Natural killer cell (primary cell): Measurements from ENCODE around the gene RNF4. TPM values are rescaled to one million over a fixed set of nuclear protein-coding genes. Genes with fewer than 3 reads are reported as not detected.

Experiments
- ATAC-seq, 3 donors: fragments of 150-1000 bp in 2 of 3; fragments of 200-7000 bp in 1 of 3; cut with Tn5 transposase; 1 replicate in 1 of 3; 2 replicates in 2 of 3; pipeline ENCODE4 v1.10.0; 2021; ENCODE audit warnings: mild to moderate bottlenecking in 2 of 3, moderate library complexity in 2 of 3
- DNase-seq, 2 donors: peaks; one replicate each; pipeline versions ENCODE4 v3.0.0 to v3.0.0-alpha.2; 2013 to 2021; ENCODE audit warnings: mixed read lengths in 1 of 2
- H3K27ac ChIP-seq: one replicate; pipeline ENCODE4 v1.5.1; 2013; ENCODE audit warnings: mild to moderate bottlenecking, low read length
- H3K27me3 ChIP-seq: one replicate; pipeline ENCODE4 v1.6.1; 2013; ENCODE audit warnings: low read length; ENCODE audit not compliant: control insufficient read depth, insufficient read depth
- H3K36me3 ChIP-seq: one replicate; pipeline ENCODE4 v1.6.1; 2013; ENCODE audit warnings: low read length; ENCODE audit not compliant: control insufficient read depth, insufficient read depth
- H3K4me1 ChIP-seq: one replicate; pipeline ENCODE4 v1.6.1; 2013; ENCODE audit warnings: low read length; ENCODE audit not compliant: control insufficient read depth, insufficient read depth
- H3K4me3 ChIP-seq: one replicate; pipeline ENCODE4 v1.5.1; 2013; ENCODE audit warnings: low read length
- H3K9me3 ChIP-seq: one replicate; pipeline ENCODE4 v1.6.1; 2013; ENCODE audit warnings: low read length; ENCODE audit not compliant: control insufficient read depth, insufficient read depth
- H3K27ac Mint-ChIP-seq, 2 donors: one replicate each; pipeline ENCODE4 v1.8.0; 2022; ENCODE audit warnings: mild to moderate bottlenecking in 2 of 2, mixed read lengths in 2 of 2, moderate library complexity in 1 of 2
- H3K27me3 Mint-ChIP-seq, 2 donors: one replicate each; pipeline ENCODE4 v1.8.0; 2022; ENCODE audit warnings: low read depth in 2 of 2, mixed read lengths in 2 of 2
- H3K36me3 Mint-ChIP-seq: one replicate; pipeline ENCODE4 v1.8.0; 2022; ENCODE audit warnings: mixed read lengths
- H3K4me1 Mint-ChIP-seq, 2 donors: one replicate each; pipeline ENCODE4 v1.8.0; 2022; ENCODE audit warnings: mixed read lengths in 2 of 2
- H3K4me3 Mint-ChIP-seq: one replicate; pipeline ENCODE4 v1.8.0; 2022; ENCODE audit warnings: mild to moderate bottlenecking, moderate library complexity, mixed read lengths
- H3K9me3 Mint-ChIP-seq, 2 donors: one replicate each; pipeline ENCODE4 v1.8.0; 2022; ENCODE audit warnings: mixed read lengths in 2 of 2
- WGBS: methylation state at CpG from one replicate; pipeline ENCODE4 v1.1.7; 2013; ENCODE audit warnings: missing lambda C conversion rate; ENCODE audit not compliant: insufficient coverage; 5-methylcytosine and 5-hydroxymethylcytosine counted together
- intact Hi-C: fragments of 100-400 bp; cut with micrococcal nuclease; formaldehyde crosslinking; loops from one replicate; pipeline ENCODE4 v1.14.2; 2022
- total RNA-seq, 4 donors: library from RNA; stranded (reverse); fragments of 120-200 nt in 1 of 4; gene quantifications; one replicate each; pipeline versions ENCODE4 v1.2.3 to v1.2.4, GENCODE V29; 2013 to 2022
- TF ChIP-seq, protein P1 (sequence below): fragments of 200-600 bp; IDR thresholded peaks from one replicate; pipeline ENCODE4 v1.8.0; 2022; ENCODE audit warnings: antibody characterized with exemption

The RNF4 gene
- total RNA-seq, 3 donors from 2014 or later (not counting 1 experiment from before 2014, with no cell fraction given), result 103 to 130 (median 123) TPM

DNA sequence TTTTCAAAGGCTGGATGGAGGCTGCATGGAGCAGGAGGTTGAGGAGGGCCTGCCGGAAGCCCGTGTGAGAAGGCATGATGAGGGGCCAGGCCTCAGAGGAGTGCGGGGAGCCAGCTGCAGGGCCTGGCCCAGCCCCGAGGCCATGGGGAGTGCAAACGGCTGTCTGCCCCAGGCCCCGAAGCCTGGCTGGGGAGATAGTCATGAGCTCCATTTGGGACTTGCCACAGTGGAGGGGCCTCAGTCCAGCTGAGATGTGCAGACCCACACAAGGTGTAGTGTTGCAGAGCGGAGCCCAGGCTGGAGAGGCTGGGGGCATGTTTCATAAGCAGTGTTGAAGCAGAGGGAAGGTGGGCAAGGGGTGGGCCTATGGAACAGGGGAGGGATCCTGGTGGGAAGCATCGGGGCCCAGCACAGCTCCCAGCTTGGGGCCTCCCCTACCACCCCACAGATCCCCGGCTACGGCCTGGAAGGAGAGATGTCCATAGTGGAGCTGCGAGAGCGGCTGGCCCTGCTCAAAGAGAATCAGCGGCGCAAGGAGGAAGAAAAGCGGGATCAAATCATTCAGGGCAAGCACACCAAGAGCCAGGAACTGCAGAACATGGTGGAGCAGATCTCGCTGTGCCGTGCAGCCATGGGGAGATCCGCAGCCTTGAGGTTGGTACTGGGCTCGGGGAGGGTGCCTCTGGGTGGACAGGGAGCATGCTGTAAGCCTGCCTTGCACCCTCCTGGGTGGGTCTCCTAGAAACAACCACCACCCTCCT lies 9.1 kb upstream of the RNF4 start:
- no peak overlapping the region for H3K27ac ChIP-seq
- H3K36me3 ChIP-seq, result no peaks in the 10 kb centered on the region
- H3K27me3 ChIP-seq, result no peaks in the 10 kb centered on the region
- H3K9me3 ChIP-seq, result no peaks in the 10 kb centered on the region
- Mint-ChIP-seq H3K4me1 (peaks cover 0 to 14% of the 10 kb centered on the region in 2 donors), H3K36me3 (no peaks in the 10 kb centered on the region), H3K27me3 (peaks cover 0 to 6% of the 10 kb centered on the region in 2 donors), H3K9me3 (no peaks in the 10 kb centered on the region), H3K4me3 (no peak overlapping the region), H3K27ac (no peak overlapping the region)
- H3K4me1 ChIP-seq, result peaks cover 13% of the 10 kb centered on the region
- TF ChIP-seq, protein P1, sequence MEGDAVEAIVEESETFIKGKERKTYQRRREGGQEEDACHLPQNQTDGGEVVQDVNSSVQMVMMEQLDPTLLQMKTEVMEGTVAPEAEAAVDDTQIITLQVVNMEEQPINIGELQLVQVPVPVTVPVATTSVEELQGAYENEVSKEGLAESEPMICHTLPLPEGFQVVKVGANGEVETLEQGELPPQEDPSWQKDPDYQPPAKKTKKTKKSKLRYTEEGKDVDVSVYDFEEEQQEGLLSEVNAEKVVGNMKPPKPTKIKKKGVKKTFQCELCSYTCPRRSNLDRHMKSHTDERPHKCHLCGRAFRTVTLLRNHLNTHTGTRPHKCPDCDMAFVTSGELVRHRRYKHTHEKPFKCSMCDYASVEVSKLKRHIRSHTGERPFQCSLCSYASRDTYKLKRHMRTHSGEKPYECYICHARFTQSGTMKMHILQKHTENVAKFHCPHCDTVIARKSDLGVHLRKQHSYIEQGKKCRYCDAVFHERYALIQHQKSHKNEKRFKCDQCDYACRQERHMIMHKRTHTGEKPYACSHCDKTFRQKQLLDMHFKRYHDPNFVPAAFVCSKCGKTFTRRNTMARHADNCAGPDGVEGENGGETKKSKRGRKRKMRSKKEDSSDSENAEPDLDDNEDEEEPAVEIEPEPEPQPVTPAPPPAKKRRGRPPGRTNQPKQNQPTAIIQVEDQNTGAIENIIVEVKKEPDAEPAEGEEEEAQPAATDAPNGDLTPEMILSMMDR, result no peak
- WGBS, result 95% methylated on average over 18 of the region's 19 CpGs
- ATAC-seq (no peak), DNase-seq (no peak)
- H3K4me3 ChIP-seq, result no peak overlapping the region
- intact Hi-C loops, result no loop called here

DNA sequence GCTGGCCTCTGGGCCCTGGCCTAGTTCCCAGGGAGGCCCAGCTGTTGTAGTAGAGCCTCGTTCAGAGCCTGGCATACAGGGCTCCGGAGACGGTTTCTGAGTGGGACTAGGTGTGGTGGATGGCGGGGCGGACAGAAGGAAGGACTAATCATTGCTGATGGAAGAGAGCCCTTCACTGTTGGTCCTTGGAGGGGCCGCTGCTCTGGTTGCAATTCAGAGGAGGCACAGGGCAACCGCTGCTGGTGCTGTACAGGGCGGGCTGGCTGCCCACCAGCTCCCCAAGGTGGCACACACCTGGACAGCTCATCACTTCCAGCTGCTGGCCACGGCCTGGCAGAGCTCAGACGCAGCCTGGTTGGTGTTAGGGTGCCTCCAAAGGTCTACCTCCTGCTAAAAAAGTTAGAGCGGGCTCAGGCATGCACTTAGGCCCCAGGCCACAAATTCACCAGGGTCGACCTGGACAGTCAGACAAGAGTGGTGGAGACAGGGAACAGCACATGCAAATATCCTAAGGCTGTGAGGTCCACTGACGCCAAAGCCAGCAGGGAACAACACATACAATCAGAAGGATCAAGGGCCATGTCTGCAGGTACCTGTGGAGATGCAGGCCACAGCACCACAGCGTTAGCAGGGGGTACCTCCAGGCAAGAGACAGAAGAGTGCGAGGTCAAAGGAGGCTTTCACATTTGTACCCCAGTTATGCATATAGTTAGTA lies 7.5 kb upstream of the RNF4 start:
- ATAC-seq (no peak), DNase-seq (no peak)
- TF ChIP-seq, protein P1, result no peak
- peaks cover 0 to 14% of the 10 kb centered on the region in 2 donors for H3K4me1 Mint-ChIP-seq
- H3K36me3 Mint-ChIP-seq, result no peaks in the 10 kb centered on the region
- Histone ChIP-seq H3K4me3 (no peak overlapping the region), H3K9me3 (no peaks in the 10 kb centered on the region), H3K27ac (no peak overlapping the region), H3K27me3 (no peaks in the 10 kb centered on the region), H3K36me3 (no peaks in the 10 kb centered on the region), H3K4me1 (peaks cover 13% of the 10 kb centered on the region)
- peak overlapping the region in 1 of 2 donors; percentile 4 for H3K27ac Mint-ChIP-seq
- H3K9me3 Mint-ChIP-seq, result no peaks in the 10 kb centered on the region
- WGBS, result 89% methylated on average over 15 of the region's 15 CpGs
- peak overlapping the region; percentile 82 for H3K4me3 Mint-ChIP-seq
- peaks cover 0 to 6% of the 10 kb centered on the region in 2 donors for H3K27me3 Mint-ChIP-seq
- intact Hi-C loops, result no loop called here

DNA sequence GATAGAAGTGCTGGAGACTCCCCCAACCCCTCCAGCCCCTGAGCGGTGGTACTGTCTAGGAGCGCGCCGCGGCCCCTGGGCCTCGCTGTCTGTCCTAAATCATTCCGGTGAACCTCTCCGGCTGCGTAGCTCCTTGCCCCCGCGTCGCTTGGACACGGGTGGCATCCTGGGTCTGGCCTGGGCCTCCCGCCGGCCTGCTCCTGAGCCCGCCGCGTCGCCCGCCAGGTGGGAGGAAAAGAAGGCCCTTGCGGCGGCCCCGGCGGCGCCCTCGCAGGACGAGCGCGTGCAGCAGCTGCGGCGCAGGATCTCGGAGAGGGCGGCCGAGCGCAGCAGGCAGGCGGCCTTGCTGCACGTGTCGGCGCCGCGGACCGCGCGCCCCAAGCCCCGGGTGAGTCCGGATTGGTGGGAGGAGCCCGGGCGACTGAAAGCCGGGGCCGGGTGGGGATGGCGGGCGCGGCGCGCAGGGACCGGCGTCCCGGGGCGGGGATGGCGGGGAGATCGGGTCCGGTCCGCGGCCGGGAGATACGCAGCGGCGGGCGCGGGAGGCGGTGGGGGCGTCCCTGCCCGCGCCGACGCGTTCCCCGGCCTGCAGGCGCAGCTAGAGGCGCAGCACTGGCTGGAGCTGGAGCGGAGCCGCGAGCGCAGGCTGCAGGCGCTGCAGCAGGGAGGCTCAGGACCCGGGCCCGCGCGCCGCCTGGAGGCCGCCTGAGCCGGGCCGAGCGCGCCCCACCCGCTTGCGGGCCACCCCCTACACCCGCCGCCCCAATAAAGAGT lies 6.5 kb upstream of the RNF4 start:
- peak overlapping the region; percentile 82 for H3K4me3 Mint-ChIP-seq
- H3K36me3 Mint-ChIP-seq, result no peaks in the 10 kb centered on the region

More for the DNA sequence above, 6.5 kb upstream of the RNF4 start:
- Histone ChIP-seq H3K9me3 (no peaks in the 10 kb centered on the region), H3K27ac (no peak overlapping the region), H3K4me3 (no peak overlapping the region), H3K36me3 (no peaks in the 10 kb centered on the region), H3K27me3 (no peaks in the 10 kb centered on the region), H3K4me1 (peaks cover 13% of the 10 kb centered on the region)
- ATAC-seq, result peak; percentile 92 to 97 (median 96)
- WGBS, result 6% methylated on average over 99 of the region's 99 CpGs
- Mint-ChIP-seq H3K9me3 (no peaks in the 10 kb centered on the region), H3K27me3 (peaks cover 0 to 6% of the 10 kb centered on the region in 2 donors), H3K4me1 (peaks cover 0 to 14% of the 10 kb centered on the region in 2 donors), H3K27ac (peak overlapping the region in 1 of 2 donors; percentile 58)
- intact Hi-C loops, result no loop called here
- TF ChIP-seq, protein P1, result peak; percentile 58
- peak; percentile 71 to 86 for DNase-seq
